ENCODE measurements around the gene SLC30A10. TPM values are rescaled to one million over a fixed set of nuclear protein-coding genes. Genes with fewer than 3 reads are reported as not detected.
"Not testable (repeated sequence)": the region's sequence is repeated elsewhere in the genome, so short reads cannot be mapped to it uniquely, and the experiment has no call there.

Gene SLC30A10
- total RNA-seq, 2 donors from 2014 or later: not detected

- not testable (repeated sequence) for H3K36me3 Mint-ChIP-seq (ENCODE audit: insufficient read depth in 2 of 2); H3K4me1 Mint-ChIP-seq (ENCODE audit: low read depth); H3K9me3 Mint-ChIP-seq; DNase-seq; H3K27ac Mint-ChIP-seq; H3K4me3 Mint-ChIP-seq; ATAC-seq (replicated peaks in 1 of 2)
- peaks cover 15% of the 10 kb centered on the region for H3K27me3 Mint-ChIP-seq (ENCODE audit: low read depth)
These were observed 20.9 kb upstream of the SLC30A10 start for GRCh38 chr1:219949227-219949626.

- H3K27ac Mint-ChIP-seq; H3K36me3 Mint-ChIP-seq (ENCODE audit: insufficient read depth in 2 of 2); H3K4me1 Mint-ChIP-seq (ENCODE audit: low read depth); DNase-seq; H3K4me3 Mint-ChIP-seq; H3K9me3 Mint-ChIP-seq; ATAC-seq (replicated peaks in 1 of 2): not testable (repeated sequence)
- peaks cover 15% of the 10 kb centered on the region for H3K27me3 Mint-ChIP-seq (ENCODE audit: low read depth)
These were observed 20.4 kb upstream of the SLC30A10 start for GRCh38 chr1:219948766-219949165.

- ATAC-seq (replicated peaks in 1 of 2) (no peak), DNase-seq (no peak)
- Mint-ChIP-seq H3K9me3 (peaks cover 0 to 3% of the 10 kb centered on the region in 2 donors), H3K4me1 (ENCODE audit: low read depth) (no peaks in the 10 kb centered on the region), H3K27me3 (ENCODE audit: low read depth) (peaks cover 28% of the 10 kb centered on the region), H3K4me3 (no peak overlapping the region), H3K27ac (no peak overlapping the region), H3K36me3 (ENCODE audit: insufficient read depth in 2 of 2) (peaks cover 0 to 3% of the 10 kb centered on the region in 2 donors)
These were observed 17.4 kb upstream of the SLC30A10 start for GRCh38 chr1:219945795-219946194.

- Mint-ChIP-seq H3K36me3 (ENCODE audit: insufficient read depth in 2 of 2) (peaks cover 0 to 3% of the 10 kb centered on the region in 2 donors), H3K4me1 (ENCODE audit: low read depth) (no peaks in the 10 kb centered on the region)
These were observed 13.1 kb upstream of the SLC30A10 start for GRCh38 chr1:219941179-219942118.

GRCh38 chr1:219940707-219941106, 12.3 kb upstream of the SLC30A10 start:
- Mint-ChIP-seq H3K27me3 (ENCODE audit: low read depth) (peaks cover 51% of the 10 kb centered on the region), H3K27ac (no peak overlapping the region), H3K4me1 (ENCODE audit: low read depth) (no peaks in the 10 kb centered on the region), H3K4me3 (no peak overlapping the region), H3K36me3 (ENCODE audit: insufficient read depth in 2 of 2) (peaks cover 0 to 3% of the 10 kb centered on the region in 2 donors), H3K9me3 (peaks cover 0 to 4% of the 10 kb centered on the region in 2 donors)
- no peak for DNase-seq
- no peak for ATAC-seq (replicated peaks in 1 of 2)

More at GRCh38 chr1:219941179-219942118, 13.1 kb upstream of the SLC30A10 start:
- peaks cover 0 to 4% of the 10 kb centered on the region in 2 donors for H3K9me3 Mint-ChIP-seq
- no peak overlapping the region for H3K4me3 Mint-ChIP-seq
- H3K27me3 Mint-ChIP-seq (ENCODE audit: low read depth): peaks cover 52% of the 10 kb centered on the region
- ATAC-seq (replicated peaks in 1 of 2) (no peak), DNase-seq (no peak)
- H3K27ac Mint-ChIP-seq: no peak overlapping the region

GRCh38 chr1:219938706-219939105, 10.3 kb upstream of the SLC30A10 start:
- Mint-ChIP-seq H3K36me3 (ENCODE audit: insufficient read depth in 2 of 2) (peaks cover 0 to 3% of the 10 kb centered on the region in 2 donors), H3K4me1 (ENCODE audit: low read depth) (no peaks in the 10 kb centered on the region), H3K9me3 (peaks cover 0 to 4% of the 10 kb centered on the region in 2 donors), H3K4me3 (no peak overlapping the region), H3K27me3 (ENCODE audit: low read depth) (peaks cover 37% of the 10 kb centered on the region), H3K27ac (no peak overlapping the region)
- ATAC-seq (replicated peaks in 1 of 2) (no peak), DNase-seq (no peak)

- not testable (repeated sequence) for H3K4me3 Mint-ChIP-seq; H3K27ac Mint-ChIP-seq; H3K36me3 Mint-ChIP-seq (ENCODE audit: insufficient read depth in 2 of 2); H3K9me3 Mint-ChIP-seq; ATAC-seq (replicated peaks in 1 of 2); DNase-seq; H3K4me1 Mint-ChIP-seq (ENCODE audit: low read depth)
- H3K27me3 Mint-ChIP-seq (ENCODE audit: low read depth): peaks cover 32% of the 10 kb centered on the region
These were observed 5.4 kb upstream of the SLC30A10 start for GRCh38 chr1:219933763-219934162.

GRCh38 chr1:219931033-219931432, 2.7 kb upstream of the SLC30A10 start:
- Mint-ChIP-seq H3K27me3 (ENCODE audit: low read depth) (peaks cover 50% of the 10 kb centered on the region), H3K36me3 (ENCODE audit: insufficient read depth in 2 of 2) (no peaks in the 10 kb centered on the region), H3K27ac (no peak overlapping the region), H3K4me1 (ENCODE audit: low read depth) (peaks cover 4% of the 10 kb centered on the region), H3K9me3 (peaks cover 0 to 1% of the 10 kb centered on the region in 2 donors), H3K4me3 (no peak overlapping the region)
- DNase-seq: no peak
- ATAC-seq (replicated peaks in 1 of 2): no peak

GRCh38 chr1:219928791-219929118, 398 bp upstream of the SLC30A10 start:
- H3K9me3 Mint-ChIP-seq: peaks cover 0 to 1% of the 10 kb centered on the region in 2 donors
- H3K27ac Mint-ChIP-seq: no peak overlapping the region
- ATAC-seq (replicated peaks in 1 of 2): peak in 1 of 2 donors; percentile 9
- H3K27me3 Mint-ChIP-seq (ENCODE audit: low read depth): peaks cover 57% of the 10 kb centered on the region
- peak overlapping the region; percentile 71 to 75 for H3K4me3 Mint-ChIP-seq
- H3K36me3 Mint-ChIP-seq (ENCODE audit: insufficient read depth in 2 of 2): no peaks in the 10 kb centered on the region
- H3K4me1 Mint-ChIP-seq (ENCODE audit: low read depth): peaks cover 4% of the 10 kb centered on the region
- no peak for DNase-seq

DNA sequence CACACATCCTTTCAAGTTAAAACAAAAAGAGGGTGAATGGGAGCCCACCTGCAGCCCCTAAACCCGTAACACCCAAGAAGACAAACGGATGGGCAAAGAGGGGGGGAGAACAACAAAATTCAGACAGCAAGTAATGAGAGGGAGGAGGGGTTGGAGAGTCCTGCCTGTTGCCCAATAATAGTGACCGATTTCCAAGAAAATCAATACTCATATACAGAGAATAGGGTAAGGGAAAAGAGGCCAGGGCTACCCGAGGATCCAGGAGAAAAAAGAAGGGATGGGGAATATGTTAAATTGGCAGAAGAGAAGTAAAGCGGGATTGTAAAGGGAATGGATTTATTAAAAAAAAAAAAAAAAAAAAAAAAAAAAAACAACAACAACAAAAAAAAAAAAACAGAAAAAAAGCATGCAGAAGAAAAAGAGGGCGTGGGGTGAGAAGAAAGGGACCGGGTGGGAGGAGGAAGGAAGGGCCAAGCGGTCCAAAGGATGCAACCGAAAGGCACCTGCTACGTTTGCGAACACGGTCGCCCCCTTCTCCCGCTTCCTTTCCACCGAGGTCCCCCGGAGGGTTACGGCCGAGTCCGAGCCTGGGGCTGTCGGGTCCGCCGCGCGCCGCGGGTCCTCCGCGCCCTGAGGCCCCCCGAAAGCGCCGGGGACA, 930 bp downstream of the SLC30A10 start:
- H3K9me3 Mint-ChIP-seq: no peaks in the 10 kb centered on the region
- DNase-seq (no peak), ATAC-seq (replicated peaks in 1 of 2) (peak; percentile 11 to 13)
- H3K27ac Mint-ChIP-seq: no peak overlapping the region
- peaks cover 4% of the 10 kb centered on the region for H3K4me1 Mint-ChIP-seq (ENCODE audit: low read depth)
- H3K4me3 Mint-ChIP-seq: peak overlapping the region; percentile 79 to 87
- no peaks in the 10 kb centered on the region for H3K36me3 Mint-ChIP-seq (ENCODE audit: insufficient read depth in 2 of 2)
- H3K27me3 Mint-ChIP-seq (ENCODE audit: low read depth): peaks cover 70% of the 10 kb centered on the region

DNA sequence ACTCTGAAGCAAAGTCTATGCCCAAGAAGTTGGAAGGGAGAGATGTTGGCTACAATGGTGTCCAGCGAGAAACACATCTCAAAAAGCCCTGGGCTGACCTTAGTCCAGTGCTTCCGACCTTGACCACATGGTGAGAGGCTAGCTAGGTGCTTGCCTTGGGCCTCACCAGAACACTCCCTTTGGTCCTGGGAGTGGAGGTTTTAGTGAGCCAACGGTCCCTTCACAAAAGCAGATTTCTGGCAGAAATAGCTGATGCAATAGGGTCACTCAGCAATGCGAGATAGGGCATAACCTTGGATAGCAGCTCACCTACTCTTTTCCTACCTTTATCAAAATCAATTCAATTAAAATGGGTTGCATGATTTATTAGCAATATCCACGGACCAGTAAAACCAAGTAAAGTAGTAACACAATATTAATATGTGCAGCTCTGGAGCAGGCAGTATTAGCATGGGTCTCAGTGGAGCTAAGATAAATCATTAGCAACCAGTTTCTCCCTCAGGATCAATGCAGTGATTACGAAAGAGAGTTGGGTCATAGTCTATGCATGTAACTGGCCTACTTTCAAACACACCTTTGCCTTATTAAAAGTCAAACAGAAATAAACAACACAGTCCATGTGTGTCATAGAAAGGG, 1.9 kb downstream of the SLC30A10 start:
- no peak overlapping the region for H3K4me3 Mint-ChIP-seq
- H3K27me3 Mint-ChIP-seq (ENCODE audit: low read depth): peaks cover 70% of the 10 kb centered on the region
- H3K4me1 Mint-ChIP-seq (ENCODE audit: low read depth): peaks cover 4% of the 10 kb centered on the region
- no peak overlapping the region for H3K27ac Mint-ChIP-seq
- DNase-seq (no peak), ATAC-seq (replicated peaks in 1 of 2) (no peak)
- H3K9me3 Mint-ChIP-seq: no peaks in the 10 kb centered on the region
- no peaks in the 10 kb centered on the region for H3K36me3 Mint-ChIP-seq (ENCODE audit: insufficient read depth in 2 of 2)

DNA sequence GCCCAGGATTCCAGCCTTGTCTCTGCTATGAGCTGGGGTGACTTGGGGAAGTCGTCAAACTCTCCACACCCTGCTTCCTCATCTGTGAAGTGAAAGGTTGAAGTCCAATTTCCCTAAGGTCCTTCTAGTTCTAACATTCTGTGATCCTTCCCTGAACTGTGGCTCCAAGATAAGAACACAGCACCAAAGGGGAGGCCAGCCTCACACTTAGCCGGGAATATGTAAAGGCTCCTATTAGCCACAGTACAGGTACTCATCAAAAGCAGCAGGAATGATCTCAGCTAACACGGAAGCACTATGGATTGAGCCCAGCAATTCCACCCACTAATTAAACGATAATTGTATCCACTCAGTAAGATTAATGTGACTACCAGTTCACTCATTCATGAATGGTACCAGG, 4.0 kb downstream of the SLC30A10 start:
- Mint-ChIP-seq H3K4me1 (ENCODE audit: low read depth) (peaks cover 4% of the 10 kb centered on the region), H3K36me3 (ENCODE audit: insufficient read depth in 2 of 2) (no peaks in the 10 kb centered on the region), H3K27me3 (ENCODE audit: low read depth) (peaks cover 52% of the 10 kb centered on the region), H3K9me3 (no peaks in the 10 kb centered on the region), H3K4me3 (no peak overlapping the region), H3K27ac (no peak overlapping the region)
- DNase-seq (no peak), ATAC-seq (replicated peaks in 1 of 2) (no peak)

DNA sequence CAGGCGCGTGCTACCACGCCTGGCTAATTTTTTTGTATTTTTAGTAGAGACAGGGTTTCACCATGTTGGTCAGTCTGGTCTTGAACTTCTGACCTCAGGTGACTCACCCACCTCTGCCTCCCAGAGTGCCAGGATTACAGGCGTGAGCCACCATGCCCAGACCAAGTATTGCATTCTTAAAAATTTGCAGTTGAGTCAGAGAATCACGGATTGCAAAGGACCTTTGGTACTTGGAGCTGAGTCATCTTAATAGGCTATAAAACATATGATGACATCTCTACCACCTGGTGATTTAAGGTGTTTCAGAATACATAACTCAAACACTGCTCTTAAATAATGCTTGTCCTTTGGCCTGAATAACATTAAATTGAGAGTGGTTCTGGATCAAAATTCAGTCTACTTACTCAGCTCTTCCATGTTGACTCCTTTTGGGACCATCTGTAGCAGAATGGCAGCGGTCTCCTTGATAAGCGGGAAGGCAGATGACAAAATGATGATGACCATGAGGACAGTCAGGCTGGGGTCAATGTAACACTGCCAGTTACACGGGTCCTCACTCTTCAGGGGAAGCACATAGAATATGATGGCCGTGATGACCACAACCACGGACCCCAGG, 10.4 kb downstream of the SLC30A10 start:
- no peak overlapping the region for H3K4me3 Mint-ChIP-seq
- no peaks in the 10 kb centered on the region for H3K4me1 Mint-ChIP-seq (ENCODE audit: low read depth)
- H3K36me3 Mint-ChIP-seq (ENCODE audit: insufficient read depth in 2 of 2): no peaks in the 10 kb centered on the region
- H3K27ac Mint-ChIP-seq: no peak overlapping the region
- no peaks in the 10 kb centered on the region for H3K9me3 Mint-ChIP-seq
- H3K27me3 Mint-ChIP-seq (ENCODE audit: low read depth): peaks cover 5% of the 10 kb centered on the region
- DNase-seq (no peak), ATAC-seq (replicated peaks in 1 of 2) (no peak)
